GM21737 (cell line): ENCODE measurements around the gene CRELD2.
"Not testable (repeated sequence)": the region's sequence is repeated elsewhere in the genome, so short reads cannot be mapped to it uniquely, and the experiment has no call there.

Source experiments
- ATAC-seq: cut with Tn5 transposase; IDR thresholded peaks from one replicate; pipeline ENCODE4 v1.9.1; 2021; ENCODE audit warnings: mild to moderate bottlenecking, moderate library complexity; ENCODE audit not compliant: unreplicated experiment

The CRELD2 gene

DNA sequence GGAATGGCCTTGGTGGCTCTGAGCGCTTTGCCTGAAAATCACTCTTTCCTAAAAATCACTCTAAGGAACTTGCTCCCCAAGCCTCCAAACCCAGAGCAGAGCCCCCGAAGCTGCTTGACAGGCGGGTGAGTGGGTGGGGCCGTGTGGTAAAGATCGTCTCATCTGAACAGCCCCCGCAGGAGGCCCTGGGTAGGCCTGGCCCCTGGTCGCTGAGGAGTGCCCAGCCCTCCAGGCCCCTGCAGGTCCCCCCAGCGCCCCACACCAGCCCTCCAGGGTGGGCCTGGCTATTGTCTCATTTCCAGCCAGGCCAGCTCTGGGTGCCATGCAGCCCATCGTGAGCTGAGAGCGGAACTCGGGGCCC lies 25.0 kb downstream of the CRELD2 start:
- ATAC-seq = no peak

DNA sequence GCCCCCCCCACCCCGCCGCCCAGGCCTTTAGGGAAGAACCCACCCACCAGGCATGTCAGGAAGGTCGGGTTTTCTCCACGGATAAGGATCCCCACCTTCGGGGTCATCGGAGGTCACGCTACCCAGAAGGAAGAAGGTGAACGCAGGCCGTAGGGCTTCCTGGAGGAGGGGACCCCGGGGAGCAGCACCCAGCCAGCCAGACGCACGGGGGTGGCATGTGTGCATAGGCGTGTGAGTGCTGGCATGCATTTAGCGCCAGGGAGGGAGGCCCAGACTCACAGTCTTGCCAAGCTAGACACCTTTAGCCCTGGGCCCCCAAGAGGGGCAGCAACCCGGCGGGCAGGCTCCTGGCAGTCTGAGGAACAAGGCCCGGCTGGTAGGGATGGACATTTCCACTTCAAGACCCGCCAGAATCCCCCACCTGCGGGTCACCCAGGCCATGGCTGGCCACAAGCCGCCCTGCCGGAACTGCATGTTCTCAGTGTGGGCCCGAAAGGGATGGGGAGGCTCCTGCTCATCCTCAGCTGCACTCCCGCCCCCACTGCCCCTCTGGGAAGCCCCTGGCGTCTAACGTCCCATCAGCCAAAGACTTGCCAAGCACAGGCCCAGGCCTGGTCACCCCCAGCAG lies 25.5 kb downstream of the CRELD2 start:
- ATAC-seq = no peak

DNA sequence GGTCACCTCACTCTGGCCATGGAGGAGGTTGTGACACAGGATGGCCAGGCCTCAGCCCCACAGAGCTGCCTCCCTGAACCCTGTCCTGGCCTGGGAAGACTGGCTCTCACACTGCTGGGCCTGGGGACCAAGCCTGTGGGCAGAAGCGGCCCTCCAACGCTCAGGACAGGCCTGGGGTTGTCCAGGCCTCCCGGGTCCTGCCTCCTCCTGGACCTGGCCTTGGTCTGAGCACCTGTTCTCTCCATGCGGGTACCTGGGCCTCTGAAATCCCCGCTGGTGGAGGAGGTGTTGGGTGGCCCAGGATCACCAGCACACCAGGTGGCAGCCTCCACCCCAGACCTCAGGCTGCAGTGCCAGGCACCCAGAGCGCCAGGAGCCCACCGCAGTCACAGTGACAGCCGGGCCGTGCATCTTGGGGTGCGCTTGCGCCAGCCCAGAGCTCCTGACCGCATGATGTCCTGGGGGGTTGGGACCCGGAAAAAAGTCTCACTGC lies 26.0 kb downstream of the CRELD2 start:
- ATAC-seq = no peak

- ATAC-seq = not testable (repeated sequence)
Measured at GRCh38 chr22:49945042-49945794, 26.8 kb downstream of the CRELD2 start.

DNA sequence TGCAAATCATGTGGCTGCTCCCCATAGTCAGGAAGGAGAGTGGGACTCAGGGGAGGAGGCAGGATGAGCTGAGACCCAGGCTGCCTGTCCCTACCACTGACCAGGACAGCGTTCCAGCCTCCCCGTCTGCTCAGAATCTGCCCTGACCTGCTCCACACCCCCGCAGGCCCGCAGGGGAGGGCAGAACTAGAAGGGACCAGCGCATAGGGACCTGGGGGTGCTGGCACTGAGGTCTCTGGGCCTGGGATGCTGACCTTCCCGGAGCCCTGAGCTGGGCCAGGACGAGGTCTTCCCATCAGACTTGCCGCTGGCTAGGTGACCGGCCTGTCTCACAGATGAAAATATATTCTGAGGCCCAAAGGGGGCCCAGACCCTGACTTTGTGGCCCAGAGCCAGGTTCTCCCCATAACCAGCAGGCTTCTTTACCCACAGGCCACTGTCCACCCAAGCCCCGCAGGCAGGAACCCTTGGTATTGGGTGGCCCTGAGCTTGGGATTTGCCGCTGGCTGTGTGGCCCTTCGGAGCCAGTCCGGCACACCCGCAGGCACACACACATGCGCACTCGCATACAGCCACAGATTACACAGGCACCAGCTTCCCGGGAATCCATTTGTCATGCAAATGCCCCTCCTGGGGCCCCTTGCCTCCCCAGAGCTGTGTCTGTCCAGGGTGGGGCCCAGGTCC lies 28.3 kb downstream of the CRELD2 start:
- ATAC-seq = no peak

DNA sequence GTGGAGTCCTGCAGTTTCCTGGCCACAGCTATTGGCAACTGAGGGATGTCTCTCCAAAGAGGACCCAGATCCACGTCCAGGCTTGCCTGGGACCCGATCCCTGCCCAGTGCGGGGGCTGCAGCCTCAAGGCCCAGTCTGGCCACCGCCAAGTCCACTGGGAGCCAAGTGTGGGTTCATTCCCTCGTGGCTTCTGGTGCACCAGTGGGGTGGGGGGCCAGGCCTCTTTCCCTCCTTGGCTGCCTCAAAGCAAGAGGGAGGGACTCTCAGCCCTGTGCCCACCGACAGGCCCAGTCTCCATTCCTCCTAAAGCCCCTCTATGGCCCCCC lies 28.8 kb downstream of the CRELD2 start:
- ATAC-seq = no peak

DNA sequence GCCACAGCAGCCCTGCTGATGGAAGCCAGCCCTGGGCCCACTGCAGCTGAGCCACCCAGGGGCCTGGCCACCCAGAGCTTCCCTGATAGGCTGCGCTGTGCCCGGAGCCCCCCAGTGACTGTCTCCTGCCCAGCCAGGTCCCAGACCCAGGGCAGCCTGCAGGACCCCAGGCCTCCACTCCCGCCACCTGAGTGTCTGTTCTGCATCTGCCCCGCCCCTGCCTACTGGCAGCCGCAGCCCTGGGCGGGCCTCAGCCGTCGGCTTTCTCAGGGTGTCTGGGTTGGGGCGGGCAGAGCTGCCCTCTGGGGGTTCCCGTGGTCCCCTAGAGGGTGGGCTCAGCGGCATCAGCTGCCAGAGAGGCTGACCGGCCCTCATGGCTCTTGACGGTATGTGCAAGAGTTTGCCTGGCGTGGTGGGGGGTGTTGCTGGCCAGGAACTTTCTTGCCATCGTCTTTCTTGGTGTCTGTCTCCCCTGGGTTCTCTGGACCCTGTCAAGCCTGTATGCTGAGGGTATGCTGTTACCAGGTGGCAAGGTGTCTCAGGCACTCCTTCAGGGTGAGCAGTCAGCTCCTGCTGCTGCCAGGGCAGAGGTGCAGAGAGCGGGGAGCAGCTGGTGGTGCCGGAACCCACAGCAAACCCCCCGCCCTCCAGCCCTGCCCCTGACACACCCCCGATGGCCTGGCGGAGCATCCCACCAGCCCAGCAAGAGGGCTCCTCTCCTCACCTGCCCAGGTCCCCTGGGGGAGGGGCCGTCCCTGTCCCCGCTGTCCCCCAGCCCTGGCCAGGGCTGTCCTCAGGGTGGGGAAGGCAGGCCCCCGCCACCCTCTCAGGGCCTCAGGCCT lies 29.9 kb downstream of the CRELD2 start:
- ATAC-seq = no peak

DNA sequence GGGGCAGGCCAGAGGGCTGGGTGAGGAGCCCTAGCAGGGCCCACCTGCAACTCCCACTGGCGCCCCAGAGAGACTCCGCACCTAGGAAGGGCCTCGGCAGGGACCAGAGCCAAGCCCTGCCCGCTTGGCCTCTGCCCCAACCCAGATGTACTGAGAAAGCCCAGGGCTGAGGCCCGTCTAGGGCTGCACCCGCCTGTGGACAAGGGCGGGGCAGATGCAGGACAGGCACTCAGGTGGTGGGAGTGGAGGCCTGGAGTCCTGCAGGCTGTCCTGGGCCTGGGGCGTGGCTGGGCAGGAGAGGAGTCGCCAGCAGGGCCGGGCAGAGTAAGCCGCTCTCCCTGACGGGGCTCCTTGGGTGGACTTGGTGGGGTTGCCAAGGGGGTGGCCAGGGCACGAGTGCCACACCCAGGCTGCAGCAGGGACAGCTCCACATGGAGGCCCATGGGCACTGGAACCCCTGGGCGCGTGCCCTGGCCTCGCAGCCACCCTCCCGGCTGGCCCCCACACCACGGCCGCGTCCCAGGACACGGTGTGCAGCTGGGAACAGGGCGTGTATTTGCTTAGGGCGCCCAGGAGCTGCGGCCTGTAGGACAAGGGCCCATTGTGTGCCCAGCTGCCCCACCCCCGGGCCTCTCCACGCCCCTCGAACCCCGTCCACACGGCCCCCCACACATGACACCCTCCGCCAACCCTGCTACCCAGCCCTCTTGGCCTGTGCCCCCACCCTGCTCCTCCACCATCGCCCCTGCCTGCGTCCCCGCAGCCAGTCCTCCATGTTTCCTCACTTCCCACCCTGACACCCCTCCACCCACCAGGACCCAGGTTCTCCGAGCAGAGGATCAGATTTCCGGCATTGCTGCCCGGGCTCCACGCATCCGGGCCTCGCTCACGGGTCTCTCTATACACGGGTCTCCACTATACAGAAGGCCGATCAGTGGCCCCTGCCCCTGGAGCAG lies 30.8 kb downstream of the CRELD2 start:
- ATAC-seq = no peak

- ATAC-seq = no peak
Measured at GRCh38 chr22:49949914-49950292, 31.5 kb downstream of the CRELD2 start.

- ATAC-seq = no peak
Measured at GRCh38 chr22:49950396-49950994, 32.1 kb downstream of the CRELD2 start.

- ATAC-seq = no peak
Measured at GRCh38 chr22:49951000-49951677, 32.7 kb downstream of the CRELD2 start.

- no peak for ATAC-seq
Measured at GRCh38 chr22:49951678-49951985, 33.2 kb downstream of the CRELD2 start.

DNA sequence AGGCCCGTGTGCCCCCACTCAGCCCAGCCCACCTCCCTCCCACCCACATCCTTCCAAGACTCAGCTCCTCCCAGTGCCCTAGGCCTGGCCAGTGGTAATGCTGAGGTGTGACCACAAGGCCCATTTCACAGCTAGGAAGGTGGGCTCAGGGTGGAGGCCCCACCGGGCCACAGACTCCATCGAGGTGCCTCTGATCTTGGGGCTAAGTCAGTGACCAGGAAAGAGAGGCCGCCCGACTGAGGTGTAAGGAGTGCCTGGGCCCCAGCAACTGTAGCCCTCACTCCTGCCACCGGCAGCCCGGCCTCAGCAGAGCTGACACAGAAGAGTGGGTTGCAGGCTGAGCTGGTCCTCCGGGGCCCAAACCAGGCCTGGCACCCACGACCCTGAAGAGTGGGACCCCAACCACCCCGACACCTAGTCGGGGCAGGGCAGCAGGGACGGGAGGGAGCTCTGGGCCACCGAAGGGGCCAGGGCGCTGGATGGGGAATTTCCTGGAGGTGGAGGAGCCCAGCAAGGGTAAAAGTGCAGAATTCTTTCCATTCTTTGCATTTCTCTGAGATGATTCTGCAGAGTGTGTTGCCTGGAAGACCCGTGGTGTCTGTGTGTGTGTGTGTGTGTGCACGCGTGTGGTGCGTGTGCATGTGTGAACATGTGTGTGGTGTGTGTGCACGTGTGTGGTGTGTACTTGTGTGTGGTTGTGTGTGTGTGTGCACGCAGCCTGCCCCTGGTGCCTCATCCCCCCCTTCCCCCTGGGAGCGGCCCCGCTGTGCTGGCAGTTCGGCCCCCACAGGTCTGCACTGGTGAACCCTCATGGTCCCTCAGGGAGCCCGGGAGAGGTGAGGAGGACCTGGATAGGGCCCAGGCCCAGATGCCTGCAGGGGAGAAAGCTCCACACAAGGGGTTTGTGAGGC lies 33.8 kb downstream of the CRELD2 start:
- no peak for ATAC-seq

DNA sequence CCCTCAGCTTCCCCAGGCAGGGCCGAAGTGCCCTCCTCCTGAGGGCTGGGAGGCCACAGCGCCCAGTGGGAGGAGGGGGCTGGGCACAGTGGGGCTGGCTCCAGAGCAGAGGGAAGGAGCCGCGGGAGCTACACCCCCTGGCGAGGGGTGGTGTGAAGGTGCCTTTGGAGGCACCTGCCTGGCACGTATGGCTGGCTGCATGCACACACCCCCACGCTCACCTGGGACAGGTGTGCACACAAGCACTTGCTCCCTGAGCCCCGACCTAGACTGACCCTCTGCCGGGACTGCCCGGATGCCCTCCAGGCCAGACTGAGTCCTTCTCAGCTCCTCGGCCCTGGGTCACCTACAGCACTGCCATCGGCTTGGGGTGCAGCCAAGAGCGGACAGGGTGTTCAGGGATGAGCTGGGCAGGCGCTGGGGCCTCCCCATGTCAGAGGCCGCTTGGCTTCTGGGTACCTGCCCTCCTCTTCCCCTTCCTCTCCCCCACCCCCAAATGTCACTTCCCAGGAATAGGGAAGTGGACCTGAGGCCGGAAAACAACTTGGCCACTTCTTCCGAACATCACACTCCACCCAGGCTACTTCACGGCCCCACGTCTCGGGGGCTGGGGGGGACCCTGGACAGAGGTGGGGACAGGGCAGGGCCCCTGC lies 34.7 kb downstream of the CRELD2 start:
- no peak for ATAC-seq

GRCh38 chr22:49953680-49954344 lies 35.4 kb downstream of the CRELD2 start:
- no peak for ATAC-seq

- ATAC-seq = no peak
Measured at GRCh38 chr22:49954354-49954753, 35.9 kb downstream of the CRELD2 start.

GRCh38 chr22:49954991-49955580 lies 36.7 kb downstream of the CRELD2 start:
- ATAC-seq = no peak
